Activated naive CD8-positive, alpha-beta T cell treated with anti-CD3 and anti-CD28 coated beads for 36 hours (primary cell): Measurements from ENCODE around the gene CPT1B. TPM values are rescaled to one million over a fixed set of nuclear protein-coding genes. Genes with fewer than 3 reads are reported as not detected.
"Not testable (repeated sequence)": the region's sequence is repeated elsewhere in the genome, so short reads cannot be mapped to it uniquely, and the experiment has no call there.

Experiments used
- DNase-seq: peaks from one replicate; pipeline ENCODE4 v3.0.0; 2021
- H3K27ac Mint-ChIP-seq: one replicate; pipeline ENCODE4 v1.8.0; 2022; ENCODE audit warnings: mild to moderate bottlenecking, moderate library complexity, mixed read lengths
- H3K27me3 Mint-ChIP-seq: one replicate; pipeline ENCODE4 v1.8.0; 2022; ENCODE audit warnings: mild to moderate bottlenecking, mixed read lengths
- H3K36me3 Mint-ChIP-seq: one replicate; pipeline ENCODE4 v1.8.0; 2021; ENCODE audit warnings: mild to moderate bottlenecking, mixed read lengths
- H3K4me1 Mint-ChIP-seq: one replicate; pipeline ENCODE4 v1.8.0; 2021; ENCODE audit warnings: mixed read lengths
- H3K4me3 Mint-ChIP-seq: one replicate; pipeline ENCODE4 v1.8.0; 2022; ENCODE audit warnings: mild to moderate bottlenecking, moderate library complexity, mixed read lengths
- H3K9me3 Mint-ChIP-seq: one replicate; pipeline ENCODE4 v1.8.0; 2022; ENCODE audit warnings: mixed read lengths
- total RNA-seq, 2 experiments: library from RNA; stranded (reverse); gene quantifications; one replicate each; pipeline ENCODE4 v1.2.3, GENCODE V29; 2021

CPT1B gene
- total RNA-seq, 2 experiments from 2014 or later, result 33.6 to 33.7 TPM

DNA sequence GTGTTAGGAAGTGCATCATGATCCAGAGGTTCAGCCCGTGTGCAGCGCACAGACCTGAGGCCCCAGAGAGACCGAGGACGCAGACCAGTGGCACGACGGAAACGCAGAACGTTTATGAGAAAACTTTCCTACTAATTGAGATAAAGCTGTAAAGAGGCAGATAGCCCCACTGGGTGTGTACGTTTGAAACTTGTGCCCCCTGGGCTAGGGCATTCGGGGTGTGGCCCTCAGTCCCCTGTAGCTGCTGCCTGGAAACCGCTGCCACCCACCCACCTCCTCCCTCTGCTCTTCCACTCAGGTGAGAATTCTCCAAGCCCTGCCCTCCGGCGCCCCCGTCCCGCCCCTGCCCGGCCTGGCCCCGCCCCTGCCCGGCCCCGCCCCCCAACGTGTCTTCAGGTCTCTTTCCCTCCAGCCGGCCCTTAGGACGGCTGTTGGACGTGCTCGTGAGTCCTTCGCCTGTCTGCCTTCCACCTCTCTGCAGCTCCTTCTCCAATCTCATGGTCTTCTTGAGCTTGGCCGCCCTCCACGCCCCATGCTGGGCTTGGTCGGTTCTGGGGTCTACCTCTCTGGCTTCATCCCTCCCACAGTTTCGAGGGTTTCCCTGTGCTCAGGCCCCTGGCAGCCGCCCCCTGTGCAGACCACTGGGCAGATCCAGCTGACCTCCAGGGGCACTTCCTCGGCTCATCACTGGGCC, 34.4 kb upstream of the CPT1B start:
- Mint-ChIP-seq H3K36me3 (no peaks in the 10 kb centered on the region), H3K27me3 (peaks cover 29% of the 10 kb centered on the region), H3K27ac (no peak overlapping the region), H3K4me3 (no peak overlapping the region), H3K9me3 (no peaks in the 10 kb centered on the region), H3K4me1 (peaks cover 5% of the 10 kb centered on the region)
- no peak for DNase-seq

DNA sequence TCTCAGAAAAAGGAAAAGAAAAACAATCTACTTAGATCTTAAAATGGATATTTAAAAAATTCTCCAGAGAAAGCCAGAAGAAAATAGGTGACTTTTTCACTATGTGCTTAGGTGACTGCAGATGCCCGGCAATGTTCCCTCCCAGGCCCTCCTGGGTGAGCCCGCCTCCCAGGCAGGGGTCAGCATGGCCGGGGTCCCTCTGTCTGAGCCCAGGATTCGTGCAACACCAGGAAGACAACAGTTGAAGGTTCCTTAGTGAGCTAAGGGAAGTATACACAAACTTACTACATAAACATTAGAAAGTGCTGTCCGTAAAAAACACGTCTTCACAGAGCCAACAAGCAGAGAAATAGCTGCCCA, 33.9 kb upstream of the CPT1B start:
- H3K36me3 Mint-ChIP-seq, result no peaks in the 10 kb centered on the region
- no peak for DNase-seq
- no peaks in the 10 kb centered on the region for H3K9me3 Mint-ChIP-seq
- peaks cover 5% of the 10 kb centered on the region for H3K4me1 Mint-ChIP-seq
- no peak overlapping the region for H3K27ac Mint-ChIP-seq
- H3K27me3 Mint-ChIP-seq, result peaks cover 34% of the 10 kb centered on the region
- no peak overlapping the region for H3K4me3 Mint-ChIP-seq

GRCh38 chr22:50611341-50612060, 33.3 kb upstream of the CPT1B start:
- DNase-seq, result no peak
- Mint-ChIP-seq H3K4me1 (peaks cover 5% of the 10 kb centered on the region), H3K4me3 (no peak overlapping the region), H3K9me3 (no peaks in the 10 kb centered on the region), H3K27me3 (peaks cover 38% of the 10 kb centered on the region), H3K36me3 (no peaks in the 10 kb centered on the region), H3K27ac (no peak overlapping the region)

DNA sequence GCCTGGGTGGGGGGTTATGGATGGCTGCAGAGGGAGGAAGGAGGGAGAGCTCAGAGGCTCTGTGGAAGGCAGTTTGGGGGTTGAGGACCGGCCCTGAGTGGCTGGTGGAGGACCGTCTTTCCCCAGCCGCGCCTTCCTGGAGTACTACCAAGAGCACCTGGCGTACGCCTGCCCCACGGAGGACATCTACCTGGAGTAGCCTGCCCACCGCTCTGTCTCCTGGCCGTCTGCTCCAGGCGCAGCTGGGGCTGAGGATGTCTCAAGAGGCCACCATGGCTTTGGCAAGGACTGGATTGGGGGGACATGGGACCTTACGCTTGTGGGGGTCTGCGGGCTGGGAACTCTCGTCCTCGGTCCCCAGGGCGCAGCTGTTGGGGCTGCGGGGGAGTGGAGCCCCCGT, 32.4 kb upstream of the CPT1B start:
- DNase-seq, result no peak
- Mint-ChIP-seq H3K4me1 (peaks cover 5% of the 10 kb centered on the region), H3K36me3 (no peaks in the 10 kb centered on the region), H3K27me3 (peaks cover 48% of the 10 kb centered on the region), H3K27ac (no peak overlapping the region), H3K4me3 (no peak overlapping the region), H3K9me3 (no peaks in the 10 kb centered on the region)

DNA sequence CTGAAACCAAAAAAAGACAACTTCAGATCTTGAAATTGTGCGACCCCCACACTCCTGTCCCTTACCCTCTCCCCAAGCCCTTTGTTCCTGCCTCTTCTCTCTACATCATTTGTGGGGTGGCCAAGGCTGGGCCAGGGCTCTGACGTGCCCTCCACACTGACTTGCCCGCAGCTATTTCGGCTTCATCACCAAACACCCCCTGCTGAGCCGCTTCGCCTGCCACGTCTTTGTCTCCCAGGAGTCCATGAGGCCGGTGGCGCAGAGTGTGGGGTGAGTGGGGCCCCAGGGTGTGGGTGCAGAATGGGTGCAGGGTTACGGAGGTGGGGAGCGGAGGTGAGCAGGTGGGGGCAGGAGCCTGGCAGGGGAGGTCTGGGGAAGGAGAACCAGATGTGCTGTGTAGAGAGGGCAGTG, 31.8 kb upstream of the CPT1B start:
- DNase-seq, result no peak
- no peak overlapping the region for H3K4me3 Mint-ChIP-seq
- no peaks in the 10 kb centered on the region for H3K9me3 Mint-ChIP-seq
- H3K27ac Mint-ChIP-seq, result no peak overlapping the region
- no peaks in the 10 kb centered on the region for H3K36me3 Mint-ChIP-seq
- H3K4me1 Mint-ChIP-seq, result peaks cover 5% of the 10 kb centered on the region
- peaks cover 53% of the 10 kb centered on the region for H3K27me3 Mint-ChIP-seq

DNA sequence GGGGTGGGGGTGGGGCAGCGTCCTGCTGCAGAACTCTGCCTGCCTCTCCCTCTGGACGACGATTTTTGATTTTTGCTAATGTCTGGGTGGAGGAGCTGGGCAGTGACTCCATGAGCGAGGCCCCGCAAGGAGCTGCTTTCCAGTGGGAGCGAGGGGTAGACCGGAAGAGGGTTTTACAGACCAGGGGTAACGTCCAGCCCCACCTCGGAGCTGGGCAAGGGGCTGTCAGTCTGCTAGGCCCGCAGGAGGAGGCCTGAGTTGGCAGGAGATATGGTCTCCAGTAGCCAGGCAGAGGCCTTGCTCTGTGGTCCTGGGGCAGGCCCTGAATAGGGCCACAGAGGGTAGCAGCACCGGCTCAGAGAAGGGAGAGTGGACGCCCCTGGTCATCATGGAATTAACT, 31.4 kb upstream of the CPT1B start:
- Mint-ChIP-seq H3K36me3 (no peaks in the 10 kb centered on the region), H3K4me3 (no peak overlapping the region), H3K9me3 (no peaks in the 10 kb centered on the region), H3K4me1 (peaks cover 5% of the 10 kb centered on the region), H3K27me3 (peaks cover 55% of the 10 kb centered on the region), H3K27ac (no peak overlapping the region)
- no peak for DNase-seq

DNA sequence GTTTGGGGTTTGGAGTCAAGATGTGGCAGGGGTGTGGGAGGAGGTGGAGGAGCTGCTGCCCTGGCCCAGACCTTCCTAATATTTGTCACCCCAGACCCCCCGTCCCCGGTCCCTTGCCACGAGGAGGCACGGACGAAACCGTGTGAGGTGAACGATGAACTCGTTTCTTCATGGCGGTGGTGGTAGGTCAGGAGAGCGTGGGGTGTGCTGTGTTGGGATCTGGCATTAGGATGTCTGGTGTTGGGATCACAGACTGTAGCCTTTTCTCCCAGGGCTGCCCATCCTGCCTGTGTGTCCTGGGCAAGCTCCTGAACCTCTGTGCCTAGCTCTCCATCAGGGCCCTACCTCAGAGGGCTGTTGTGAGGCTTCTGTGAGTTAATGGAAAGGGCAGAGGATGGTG, 30.8 kb upstream of the CPT1B start:
- Mint-ChIP-seq H3K4me1 (peaks cover 5% of the 10 kb centered on the region), H3K9me3 (no peaks in the 10 kb centered on the region), H3K27me3 (peaks cover 50% of the 10 kb centered on the region), H3K4me3 (no peak overlapping the region), H3K36me3 (no peaks in the 10 kb centered on the region), H3K27ac (no peak overlapping the region)
- no peak for DNase-seq

DNA sequence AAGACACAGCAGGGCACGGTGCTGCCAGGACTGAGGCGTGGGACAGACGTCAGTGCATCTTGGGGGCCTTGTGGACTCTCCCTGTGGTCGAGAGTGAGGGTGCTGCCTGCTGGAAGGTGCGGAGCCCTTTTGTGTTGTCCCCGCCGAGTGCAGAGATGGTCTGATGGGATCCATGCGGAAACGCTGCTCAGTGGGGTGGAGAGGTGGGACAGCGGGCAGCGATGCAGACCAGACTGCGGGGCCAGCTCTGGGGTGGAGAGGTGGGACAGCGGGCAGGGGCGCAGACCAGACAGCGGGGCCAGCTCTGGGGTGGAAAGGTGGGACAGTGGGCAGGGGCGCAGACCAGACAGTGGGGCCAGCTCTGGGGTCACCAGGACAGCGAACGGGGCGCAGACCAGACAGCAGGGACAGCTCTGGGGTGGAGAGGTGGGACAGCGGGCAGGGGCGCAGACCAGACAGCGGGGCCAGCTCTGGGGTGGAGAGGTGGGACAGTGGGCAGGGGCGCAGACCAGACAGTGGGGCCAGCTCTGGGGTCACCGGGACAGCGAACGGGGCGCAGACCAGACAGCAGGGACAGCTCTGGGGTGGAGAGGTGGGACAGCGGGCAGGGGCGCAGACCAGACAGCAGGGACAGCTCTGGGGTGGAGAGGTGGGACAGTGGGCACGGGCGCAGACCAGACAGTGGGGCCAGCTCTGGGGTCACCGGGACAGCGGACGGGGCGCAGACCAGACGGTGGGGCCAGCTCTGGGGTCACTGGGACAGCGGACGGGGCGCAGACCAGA, 30.0 kb upstream of the CPT1B start:
- H3K27me3 Mint-ChIP-seq, result peaks cover 55% of the 10 kb centered on the region
- not testable (repeated sequence) for H3K9me3 Mint-ChIP-seq, H3K27ac Mint-ChIP-seq, H3K4me1 Mint-ChIP-seq, H3K4me3 Mint-ChIP-seq, DNase-seq, H3K36me3 Mint-ChIP-seq

- H3K27ac Mint-ChIP-seq, result no peak overlapping the region
- DNase-seq, result no peak
- no peak overlapping the region for H3K4me3 Mint-ChIP-seq
- no peaks in the 10 kb centered on the region for H3K9me3 Mint-ChIP-seq
- peaks cover 2% of the 10 kb centered on the region for H3K4me1 Mint-ChIP-seq
- no peaks in the 10 kb centered on the region for H3K36me3 Mint-ChIP-seq
- H3K27me3 Mint-ChIP-seq, result peaks cover 56% of the 10 kb centered on the region
These were observed 29.4 kb upstream of the CPT1B start for GRCh38 chr22:50607659-50608020.

DNA sequence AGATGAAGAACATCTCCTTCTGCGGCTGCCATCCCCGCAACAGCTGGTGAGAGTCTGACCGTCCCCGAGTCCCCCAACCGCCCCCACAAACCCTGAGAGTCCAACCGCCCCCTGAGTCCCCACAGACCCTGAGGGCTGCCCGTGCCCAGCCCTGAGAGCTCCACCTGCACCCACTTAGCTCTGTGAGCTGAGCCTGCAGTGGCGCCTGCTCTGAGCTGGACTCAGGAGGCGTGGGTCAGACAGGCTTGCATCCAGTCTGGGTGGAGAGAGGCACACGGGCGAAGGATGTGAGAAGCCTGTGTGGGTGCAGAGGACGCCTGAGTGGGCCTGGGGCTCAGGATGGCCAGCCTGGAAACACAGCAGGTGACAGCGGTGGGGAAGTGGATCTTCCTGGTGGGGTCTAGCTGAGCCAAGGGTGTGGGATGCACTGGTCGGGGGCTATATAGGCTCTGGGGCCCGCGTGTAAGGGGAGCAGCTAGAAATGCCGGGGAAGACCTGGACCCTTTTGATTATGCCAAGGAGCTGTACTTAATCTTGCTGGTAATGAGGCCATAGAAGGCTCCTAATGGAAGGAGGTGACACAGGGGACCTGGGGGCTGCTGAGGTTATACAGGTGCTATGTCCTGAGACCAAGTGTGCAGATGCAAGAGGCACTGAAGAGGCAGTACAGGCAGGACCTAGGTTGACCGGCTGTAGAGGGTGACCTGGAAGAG, 28.9 kb upstream of the CPT1B start:
- peaks cover 57% of the 10 kb centered on the region for H3K27me3 Mint-ChIP-seq
- no peaks in the 10 kb centered on the region for H3K4me1 Mint-ChIP-seq
- no peak for DNase-seq
- H3K9me3 Mint-ChIP-seq, result no peaks in the 10 kb centered on the region
- H3K36me3 Mint-ChIP-seq, result no peaks in the 10 kb centered on the region
- H3K4me3 Mint-ChIP-seq, result no peak overlapping the region
- H3K27ac Mint-ChIP-seq, result no peak overlapping the region

DNA sequence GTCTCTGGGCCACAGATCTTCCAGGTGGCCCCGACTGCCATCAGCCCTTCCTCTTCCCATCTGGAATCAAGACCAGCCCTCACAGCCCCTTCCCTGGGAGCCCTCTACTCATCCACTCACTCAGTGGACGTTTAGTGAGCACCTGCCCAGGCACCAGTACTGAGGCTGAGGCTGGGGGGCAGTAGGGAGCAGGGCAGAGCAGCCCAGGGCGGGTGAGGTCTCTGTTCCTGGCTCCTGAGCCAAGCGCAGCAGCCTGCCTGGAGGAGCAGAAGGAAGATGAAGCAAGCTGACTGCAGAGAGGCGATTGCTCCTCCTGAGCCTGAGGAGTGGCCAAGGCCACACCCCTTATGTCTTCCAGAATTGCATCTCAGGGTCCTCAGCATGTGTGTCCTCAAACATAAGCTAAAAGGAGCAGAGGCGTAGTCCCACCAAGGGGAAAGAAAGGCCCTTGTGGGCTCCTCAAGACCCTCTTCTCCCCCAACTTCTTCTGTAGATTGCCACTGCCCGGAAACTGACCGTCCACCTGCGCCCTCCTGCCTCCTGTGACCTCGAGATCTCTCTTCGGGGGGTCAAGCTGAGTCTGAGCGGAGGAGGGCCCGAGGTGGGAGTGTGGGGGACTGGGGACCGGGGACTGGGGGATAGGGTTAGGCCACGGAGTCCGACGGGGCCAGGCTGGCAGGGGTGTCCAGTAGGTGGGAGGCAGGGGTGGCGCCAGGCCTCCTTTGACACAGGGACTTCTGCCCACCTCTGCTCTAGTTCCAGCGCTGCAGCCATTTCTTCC, 28.1 kb upstream of the CPT1B start:
- Mint-ChIP-seq H3K36me3 (no peaks in the 10 kb centered on the region), H3K27me3 (peaks cover 63% of the 10 kb centered on the region), H3K9me3 (no peaks in the 10 kb centered on the region)

GRCh38 chr22:50605613-50606074, 27.4 kb upstream of the CPT1B start:
- H3K9me3 Mint-ChIP-seq, result no peaks in the 10 kb centered on the region
- H3K27ac Mint-ChIP-seq, result no peak overlapping the region
- H3K4me3 Mint-ChIP-seq, result no peak overlapping the region
- no peak for DNase-seq
- peaks cover 3% of the 10 kb centered on the region for H3K4me1 Mint-ChIP-seq
- H3K27me3 Mint-ChIP-seq, result peaks cover 66% of the 10 kb centered on the region
- H3K36me3 Mint-ChIP-seq, result no peaks in the 10 kb centered on the region

More for the DNA sequence above, 28.1 kb upstream of the CPT1B start:
- Mint-ChIP-seq H3K27ac (no peak overlapping the region), H3K4me1 (peaks cover 3% of the 10 kb centered on the region), H3K4me3 (no peak overlapping the region)
- no peak for DNase-seq

DNA sequence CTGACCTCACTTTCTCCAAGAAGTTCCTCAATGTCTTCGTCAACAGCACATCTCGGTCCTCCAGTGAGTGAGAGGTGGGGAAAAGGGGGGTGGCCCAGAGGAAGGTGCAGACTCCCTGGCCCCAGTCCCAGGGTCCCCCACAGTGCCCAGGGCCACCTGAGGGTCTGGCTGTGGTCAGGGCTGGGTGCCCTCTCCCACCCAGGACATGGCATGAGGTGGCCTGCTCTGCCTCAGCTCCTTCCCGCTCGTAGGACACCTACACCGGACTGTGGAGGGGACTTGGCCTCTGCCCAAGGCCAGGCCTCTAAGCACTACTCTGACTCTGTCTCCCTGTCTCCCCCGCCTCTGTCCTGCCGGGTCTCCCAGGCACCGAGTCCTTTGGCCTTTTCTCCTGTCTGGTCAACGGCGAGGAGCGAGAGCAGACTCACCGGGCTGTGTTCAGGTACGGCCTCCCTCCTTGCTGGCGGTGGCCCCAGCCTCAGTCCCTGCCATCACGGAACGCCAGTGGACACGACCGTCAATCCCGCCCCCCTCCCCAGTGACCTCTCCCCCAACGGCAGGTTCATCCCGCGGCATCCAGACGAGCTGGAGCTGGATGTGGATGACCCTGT, 26.9 kb upstream of the CPT1B start:
- peaks cover 63% of the 10 kb centered on the region for H3K27me3 Mint-ChIP-seq
- no peaks in the 10 kb centered on the region for H3K9me3 Mint-ChIP-seq
- no peak overlapping the region for H3K27ac Mint-ChIP-seq
- no peaks in the 10 kb centered on the region for H3K36me3 Mint-ChIP-seq
- no peak for DNase-seq
- H3K4me3 Mint-ChIP-seq, result no peak overlapping the region
- peaks cover 3% of the 10 kb centered on the region for H3K4me1 Mint-ChIP-seq
